HG03432 (cell line): ENCODE results near the gene VAC14.

Experiments
- ATAC-seq: cut with Tn5 transposase; IDR thresholded peaks from one replicate; pipeline ENCODE4 v1.9.1; 2021; ENCODE audit warnings: mild to moderate bottlenecking, moderate library complexity; ENCODE audit not compliant: unreplicated experiment

Gene VAC14

GRCh38 chr16:70725912-70726828, 74.8 kb downstream of the VAC14 start:
- ATAC-seq: no peak

- ATAC-seq: no peak
Observed at GRCh38 chr16:70725024-70725911, 75.7 kb downstream of the VAC14 start.

- no peak for ATAC-seq
Observed at GRCh38 chr16:70724146-70725023, 76.6 kb downstream of the VAC14 start.

DNA sequence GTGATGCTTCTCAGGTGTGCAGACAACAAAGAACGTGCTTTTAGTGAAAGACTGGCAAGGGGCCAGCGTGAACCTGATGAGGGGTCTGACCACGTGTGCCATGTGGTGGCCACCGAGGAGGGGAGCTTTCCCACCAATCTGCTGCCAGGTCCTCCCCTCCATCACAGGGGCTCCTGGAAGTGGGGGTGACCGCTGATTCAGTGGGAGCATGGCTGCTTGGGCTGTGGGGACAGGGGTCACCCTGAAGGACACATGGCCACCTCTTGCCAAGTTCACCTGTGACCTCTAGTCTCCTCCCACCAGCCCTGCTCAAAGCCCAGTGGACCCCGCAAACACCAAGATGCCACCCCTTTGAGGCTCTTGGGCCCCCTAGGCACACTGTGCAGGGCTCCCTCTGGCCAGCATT, 77.2 kb downstream of the VAC14 start:
- no peak for ATAC-seq

GRCh38 chr16:70721202-70721963, 79.6 kb downstream of the VAC14 start:
- ATAC-seq: no peak

DNA sequence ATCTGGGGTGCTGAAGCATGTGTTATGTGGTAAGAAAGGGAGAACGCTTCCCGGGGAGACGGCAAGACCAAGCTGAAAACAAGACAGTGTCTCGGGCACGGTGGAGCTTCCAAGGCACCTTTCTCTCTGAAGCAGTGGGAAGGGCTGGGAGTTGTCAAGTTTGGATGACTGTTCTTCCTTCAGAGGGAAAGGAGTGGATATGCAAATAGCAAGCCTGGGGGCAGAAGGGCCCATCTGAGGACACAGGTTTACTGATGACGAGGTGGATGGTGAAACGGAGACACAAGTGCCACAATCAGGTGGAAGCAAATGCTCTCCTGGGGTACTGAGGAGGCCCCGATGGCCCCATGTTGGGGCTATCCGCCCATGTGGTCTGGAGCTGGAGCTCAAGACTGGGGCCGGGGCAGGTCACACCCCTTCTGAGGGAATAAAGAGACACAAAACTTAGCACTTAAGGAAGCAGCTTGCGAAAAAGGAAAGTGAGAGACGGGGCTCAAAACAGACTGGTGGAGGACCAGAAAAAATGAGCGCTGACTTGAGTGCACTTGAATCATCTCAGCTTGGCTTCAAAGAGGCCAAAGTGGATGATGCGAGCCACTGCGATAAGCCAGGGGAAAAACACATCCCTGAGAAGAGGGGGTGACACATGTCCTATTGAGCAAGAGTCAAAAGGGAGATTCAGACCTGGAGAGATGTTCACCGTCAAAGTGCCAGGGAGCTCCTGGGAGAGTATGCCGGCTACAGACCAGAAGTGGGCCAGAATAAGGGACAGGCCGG, 80.3 kb downstream of the VAC14 start:
- no peak for ATAC-seq

GRCh38 chr16:70717065-70717464, 83.9 kb downstream of the VAC14 start:
- no peak for ATAC-seq

DNA sequence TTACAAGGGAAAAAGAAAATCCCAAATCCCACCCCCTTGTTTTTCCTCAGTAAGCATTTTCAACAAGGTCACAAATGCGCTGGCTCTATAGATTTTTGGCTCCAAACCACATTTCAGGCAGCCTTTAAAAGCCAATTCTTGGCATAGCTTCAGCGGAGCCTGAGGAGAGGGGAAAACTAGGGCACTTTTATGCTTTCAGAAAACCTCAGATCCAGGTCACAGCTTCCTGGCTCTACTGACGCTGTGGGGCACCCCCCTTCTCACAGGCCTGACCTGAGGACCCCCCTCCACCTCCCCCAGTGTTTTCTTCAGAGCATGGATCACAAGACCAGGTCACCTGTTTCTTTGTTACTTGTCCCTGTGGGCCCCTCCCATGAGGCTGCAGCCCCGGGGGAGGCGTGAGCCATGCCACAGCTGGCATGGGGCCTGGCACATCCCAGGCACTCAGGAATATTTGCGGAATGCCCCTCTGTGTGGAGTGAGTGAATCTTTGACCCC, 85.0 kb downstream of the VAC14 start:
- no peak for ATAC-seq

DNA sequence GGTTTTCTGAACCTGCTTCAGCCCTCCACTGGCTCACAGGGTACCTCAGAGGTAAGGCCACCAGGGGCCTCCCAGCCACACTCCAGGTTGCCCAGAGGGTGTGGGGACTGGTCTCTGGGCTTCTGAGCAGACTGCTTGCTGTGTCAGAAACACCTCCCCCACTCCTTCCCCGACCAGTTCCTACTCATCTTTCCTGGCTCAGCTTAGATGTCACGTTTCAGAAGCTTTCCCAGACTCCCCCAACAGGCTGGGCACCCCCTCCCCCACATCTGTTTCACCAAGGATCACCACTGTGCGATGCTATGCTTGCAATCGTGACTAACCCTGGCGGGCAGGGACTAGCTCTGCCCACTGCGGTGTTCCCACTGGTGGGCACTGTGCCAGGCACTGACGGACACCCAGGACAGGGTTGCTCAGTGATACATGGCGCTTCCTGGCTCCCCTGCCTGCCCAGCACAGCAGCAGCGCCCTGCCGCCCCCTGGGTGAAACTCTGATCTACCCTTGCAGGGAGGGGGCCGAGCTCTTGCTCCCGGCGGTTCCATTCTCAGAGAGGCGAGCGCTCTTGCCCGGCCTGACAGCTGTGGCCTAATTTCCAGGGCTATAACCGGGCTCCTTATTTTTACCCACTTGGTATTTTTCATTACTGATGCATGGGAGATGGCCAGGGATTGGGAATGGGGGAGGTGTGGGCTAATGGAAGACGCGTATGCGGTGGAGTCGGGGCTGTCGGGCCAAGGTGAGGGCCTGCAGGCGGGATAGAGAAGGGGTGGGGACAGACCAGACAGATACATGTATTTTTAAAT, 85.7 kb downstream of the VAC14 start:
- ATAC-seq: no peak

DNA sequence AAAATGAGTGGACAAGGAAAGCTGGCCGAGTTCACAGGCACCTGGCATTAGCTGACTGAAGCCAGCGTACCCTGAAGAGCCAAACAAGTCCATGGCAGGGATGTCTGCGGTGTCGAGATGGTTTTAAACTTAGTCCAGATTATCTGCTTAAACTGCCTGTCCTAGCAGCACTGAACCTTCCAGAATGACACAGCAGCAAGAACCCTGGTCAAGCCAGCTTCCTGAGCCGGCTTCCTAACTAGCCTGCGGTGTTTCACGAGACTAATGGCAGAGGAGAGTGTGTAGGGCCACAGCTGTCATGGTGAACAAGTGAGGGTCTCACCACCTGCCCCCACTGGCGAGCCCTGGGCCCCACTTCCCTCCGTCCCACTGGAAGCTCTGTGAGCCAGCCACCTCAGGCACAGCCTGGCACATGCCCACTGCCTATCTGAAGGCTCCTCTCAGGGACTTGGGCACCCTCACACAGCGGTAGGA, 86.3 kb downstream of the VAC14 start:
- no peak for ATAC-seq

- ATAC-seq: no peak
Observed at GRCh38 chr16:70713824-70714223, 87.1 kb downstream of the VAC14 start.

- no peak for ATAC-seq
Observed at GRCh38 chr16:70713342-70713741, 87.6 kb downstream of the VAC14 start.

DNA sequence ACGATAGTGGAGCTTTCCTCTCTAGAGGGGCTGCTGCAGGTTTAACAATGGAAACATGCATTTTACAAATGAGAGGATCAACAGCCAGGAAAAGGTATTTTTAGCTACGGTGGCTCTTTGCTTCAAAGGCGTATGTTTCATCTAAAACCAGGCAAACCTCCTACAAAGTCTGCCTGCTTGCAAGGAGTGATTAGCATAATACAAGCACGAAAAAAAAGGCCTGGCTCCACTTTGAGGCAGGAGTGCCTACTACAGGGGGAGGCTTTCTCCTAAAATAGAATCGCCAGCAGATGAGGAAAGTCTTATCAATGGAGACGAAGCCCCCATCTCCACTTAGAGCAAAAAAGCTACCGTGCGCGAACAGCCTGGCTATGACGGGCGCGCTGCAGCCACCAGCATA, 88.0 kb downstream of the VAC14 start:
- ATAC-seq: no peak

GRCh38 chr16:70712359-70712758, 88.6 kb downstream of the VAC14 start:
- no peak for ATAC-seq

GRCh38 chr16:70711211-70712031, 89.5 kb downstream of the VAC14 start:
- no peak for ATAC-seq

GRCh38 chr16:70710422-70711210, 90.3 kb downstream of the VAC14 start:
- no peak for ATAC-seq

DNA sequence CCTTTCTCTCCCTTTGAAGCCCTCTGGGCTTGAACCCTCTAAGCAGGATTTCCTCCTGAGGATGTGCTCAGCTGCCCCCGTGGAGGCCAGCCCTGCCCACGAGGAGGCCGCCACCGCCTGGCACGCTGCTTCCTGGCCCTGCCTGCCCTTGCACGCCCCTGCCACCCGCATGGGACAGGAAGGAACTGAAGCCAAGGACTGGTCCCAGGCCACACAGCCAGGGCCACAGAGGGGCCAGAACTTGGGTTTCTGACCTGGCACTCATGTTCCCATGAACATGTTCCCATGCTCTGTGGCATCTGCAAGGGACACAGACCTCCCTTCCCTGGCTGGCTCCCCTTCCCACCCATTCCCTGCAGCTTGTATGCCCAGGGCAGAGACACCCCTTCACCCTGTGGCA, 91.0 kb downstream of the VAC14 start:
- no peak for ATAC-seq
